Heart left ventricle (tissue), 13 donors: ENCODE results near the gene XRCC2.

Experiments used
- CTCF ChIP-seq, 12 donors: fragments of 200-600 bp; sonication (generic) in 4 of 12; IDR thresholded peaks; one replicate each; pipeline versions ENCODE4 v1.5.0 to v1.8.0; 2018 to 2022; ENCODE audit warnings: antibody characterized with exemption in 12 of 12, mild to moderate bottlenecking in 5 of 12
- POLR2A ChIP-seq, 2 donors: fragments of 450-650 bp; IDR thresholded peaks; one replicate each; pipeline ENCODE4 v1.6.1; 2017; ENCODE audit warnings: antibody characterized with exemption in 2 of 2, mild to moderate bottlenecking in 2 of 2, moderate library complexity in 2 of 2
- donor health status: ischemic (EF 13 %, LVEDD 7.1; RV severe dilation, severe dysfunction).
- donor health status: DM: no; HTN: yes; CAD: no.
- donor health status: DM: no; HTN: no; CAD: no.
- donor health status: ischemic (EF 25% LVEDD 6.9; RV normal size, moderate dysfunction).
- donor health status: ischemic (EF 25% LVEDD 5.7; RV mildly dilated, moderate dysfunction).
- donor health status: ischemic (EF 35%, LVEDD 5.7; RV mildly dilated, moderate dysfunction).
- donor health status: nonischemic (EF 11% LVEDD 7.7; RV severe dilation, severe dysfunction).
- donor health status: DM: yes; HTN: yes; CAD: no.
- donor health status: PGD.
- donor health status: ischemic (EF 29% LVEDD 5.4; RV normal size, mild dysfunction).
- donor health status: nonischemic (EF 23%, LVEDD 6.1; RV moderate dilation, normal function).

GRCh38 chr7:152661479-152661878, 14.5 kb downstream of the XRCC2 start:
- TF ChIP-seq POLR2A (IDR thresholded peaks at IDR 0.05) (no peak), CTCF (IDR thresholded peaks at IDR 0.05) (no peak)
